Measurements from ENCODE around the gene USP49.

Gene USP49

DNA sequence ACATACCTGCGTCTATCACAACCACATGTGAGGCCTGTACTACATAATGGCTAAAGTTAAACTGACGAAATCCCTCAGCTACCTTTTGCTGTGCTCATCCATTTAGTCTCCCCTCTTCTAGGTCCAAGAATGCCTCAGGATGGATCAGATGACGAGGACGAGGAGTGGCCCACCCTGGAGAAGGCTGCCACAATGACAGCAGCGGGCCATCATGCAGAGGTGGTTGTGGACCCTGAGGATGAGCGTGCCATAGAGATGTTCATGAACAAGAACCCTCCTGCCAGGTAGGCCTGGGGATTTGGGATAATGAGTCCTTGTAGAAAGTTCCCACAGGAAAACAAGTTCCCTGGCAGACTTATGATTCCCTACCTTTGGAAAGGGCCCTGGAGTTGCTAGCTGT is 32.1 kb upstream of the USP49 start:
- no peak for DNase-seq

DNA sequence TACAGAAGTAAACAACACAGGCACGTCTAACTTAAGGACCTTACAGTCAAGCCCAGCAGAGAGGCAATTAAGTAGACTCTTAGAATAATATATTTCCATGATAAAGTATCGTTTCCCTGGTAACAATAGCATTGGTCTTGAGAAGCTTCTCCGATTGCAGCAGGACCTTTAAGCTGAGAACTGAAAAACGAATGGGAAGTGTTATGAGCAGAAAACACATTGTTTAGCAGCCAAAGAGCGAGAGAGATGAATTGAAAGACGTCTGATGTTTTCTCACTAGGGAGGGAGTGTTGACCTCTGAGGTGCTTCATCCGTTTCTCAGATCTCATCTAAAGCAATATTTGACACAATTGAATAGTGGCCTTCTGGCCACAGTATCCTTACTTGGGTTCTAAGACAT is 27.0 kb upstream of the USP49 start:
- no peak for DNase-seq

DNA sequence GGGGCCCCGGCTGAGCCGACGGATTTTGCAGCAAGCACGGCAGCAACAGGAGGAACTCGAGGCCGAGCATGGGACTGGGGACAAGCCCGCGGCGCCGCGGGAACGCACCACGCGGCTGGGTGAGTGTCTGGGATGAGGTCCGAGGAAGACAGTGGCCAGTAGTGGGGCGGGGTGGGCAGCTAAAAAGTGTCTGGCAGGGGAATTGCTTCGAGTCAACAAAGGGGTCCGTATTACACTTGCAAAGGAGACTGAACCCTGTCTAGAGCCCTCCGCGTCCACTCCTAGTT is 26.5 kb upstream of the USP49 start:
- DNase-seq: peak; percentile 36

DNA sequence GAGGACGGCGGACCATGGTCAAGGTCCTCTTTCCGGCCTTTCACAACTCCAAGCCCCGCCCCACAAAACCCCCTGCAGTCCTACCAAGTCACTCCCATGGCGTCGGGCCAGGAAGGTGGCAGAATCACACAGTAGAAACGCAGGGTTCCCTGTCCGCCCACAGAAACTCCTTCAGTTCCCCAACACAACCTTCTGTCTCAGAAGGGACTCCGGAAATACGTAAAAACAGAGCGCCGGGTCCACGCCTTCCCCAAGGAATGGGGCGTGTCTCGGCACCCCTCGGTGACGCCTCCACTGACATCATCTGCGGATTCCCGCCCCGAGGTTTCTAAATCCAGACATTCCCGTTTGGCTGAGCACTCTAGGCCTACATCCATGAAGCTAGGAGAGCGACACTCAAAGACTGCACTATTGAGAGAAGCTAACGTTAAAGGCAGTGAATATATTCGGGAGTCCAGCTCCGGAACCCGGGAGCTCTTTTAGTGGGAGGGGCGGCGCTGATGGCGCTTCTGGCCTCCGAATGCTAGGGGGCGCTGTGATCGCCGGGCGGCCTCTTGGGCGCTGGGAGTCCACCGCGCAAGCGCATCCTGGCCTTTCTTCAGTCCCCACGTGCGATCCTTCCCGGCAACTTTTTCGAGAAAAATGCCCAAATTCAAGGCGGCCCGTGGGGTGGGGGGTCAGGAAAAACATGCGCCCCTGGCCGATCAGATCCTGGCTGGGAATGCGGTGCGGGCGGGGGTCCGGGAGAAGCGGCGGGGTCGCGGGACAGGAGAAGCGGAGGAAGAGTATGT is 25.9 kb upstream of the USP49 start, which contains the start of the genes BYSL and MED20:
Gene BYSL, plus strand, starts transcription at position 579 of the 791 bp plus-strand sequence. Its CDS starts 64 bp downstream, at position 643.
Gene MED20, minus strand, starts transcription at position 219 of the 791 bp plus-strand sequence. Its CDS starts 121 bp downstream, at position 98.
- DNase-seq: peak; percentile 91

DNA sequence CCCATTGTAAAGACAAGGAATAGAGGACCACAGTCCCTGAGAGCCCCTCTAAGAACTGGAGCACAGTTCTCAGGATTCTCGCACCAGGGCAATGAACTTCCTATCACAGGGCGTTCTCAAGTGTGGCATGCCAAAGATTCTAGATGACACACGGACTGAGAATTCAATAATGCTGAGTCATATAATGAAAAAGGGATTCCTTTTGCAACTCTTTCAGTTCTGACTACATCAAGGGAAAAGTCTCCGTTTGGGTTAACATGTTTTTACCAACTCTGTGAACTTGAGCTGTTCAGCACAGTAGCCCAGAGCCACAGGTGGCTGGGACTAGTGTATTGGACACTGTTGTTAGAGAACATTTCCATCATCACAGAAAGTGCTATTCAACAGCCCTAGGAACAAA is 22.4 kb upstream of the USP49 start:
- DNase-seq: no peak

DNA sequence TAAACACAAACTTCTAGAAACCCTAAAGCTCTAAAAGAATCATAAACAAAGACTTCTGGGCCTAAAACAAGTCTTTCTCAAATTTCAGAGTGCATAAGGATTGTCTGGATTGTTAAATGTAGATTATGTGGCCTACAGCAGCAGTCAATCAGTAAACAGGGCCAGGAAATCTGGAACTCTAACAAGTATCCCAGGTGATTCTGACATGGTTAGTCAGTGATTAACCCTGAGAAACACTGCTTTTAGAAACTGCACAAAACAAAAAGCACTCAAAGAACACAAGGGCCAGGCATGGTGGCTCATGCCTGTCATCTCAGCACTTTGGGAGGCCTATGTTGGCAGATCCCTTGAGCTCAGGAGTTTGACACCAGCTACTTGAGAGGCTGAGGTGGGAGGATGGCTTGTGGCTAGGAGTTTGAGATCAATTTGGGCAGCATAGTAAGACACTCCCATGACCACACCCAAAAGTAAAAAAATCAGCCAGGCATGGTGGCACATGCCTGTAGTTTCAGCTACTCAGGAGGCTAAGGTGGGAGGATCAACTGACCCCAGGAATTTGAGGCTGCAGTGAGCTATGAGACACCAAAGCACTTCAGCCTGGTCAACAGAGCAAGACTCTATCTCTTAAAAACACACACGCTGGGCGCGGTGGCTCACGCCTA is 19.8 kb upstream of the USP49 start:
- DNase-seq: no peak

DNA sequence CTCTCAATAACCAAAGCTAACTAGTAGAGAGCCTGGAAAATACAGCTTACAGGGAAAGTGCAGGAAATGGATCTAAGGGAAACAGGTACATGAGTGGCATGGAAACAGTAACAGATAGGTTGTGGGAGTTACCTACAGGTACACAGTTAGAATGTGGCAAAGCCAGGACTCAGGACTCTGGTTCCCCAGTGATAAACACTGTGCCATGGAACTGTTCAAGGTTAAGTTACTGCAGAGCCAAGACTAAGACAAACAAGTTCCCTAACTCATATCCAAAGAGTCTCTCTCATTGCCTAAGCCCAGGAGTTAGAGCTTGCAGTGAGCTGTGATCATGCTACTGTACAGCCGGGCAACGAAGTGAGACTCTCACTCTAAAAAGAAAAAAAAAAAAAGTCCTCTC is 19.2 kb upstream of the USP49 start:
- DNase-seq: no peak

DNA sequence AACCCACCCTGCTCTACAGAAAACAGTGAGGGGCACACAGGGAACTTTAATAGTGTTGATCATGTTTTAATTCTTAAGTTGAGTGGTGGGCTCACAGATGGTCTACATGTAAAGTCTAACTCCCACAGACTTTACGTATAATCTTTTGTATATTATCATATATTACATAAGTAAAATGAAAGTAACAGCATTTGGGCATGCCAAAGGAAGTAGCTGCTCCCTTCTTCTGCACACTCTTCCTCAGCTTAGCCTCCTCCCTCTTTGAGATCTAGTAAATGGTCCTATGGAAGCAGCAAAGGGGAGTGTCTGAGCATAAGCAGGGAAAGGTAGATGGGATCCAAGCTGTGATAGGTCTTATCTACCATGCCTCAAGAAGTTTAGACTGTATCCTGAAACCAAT is 14.6 kb upstream of the USP49 start:
- no peak for DNase-seq

DNA sequence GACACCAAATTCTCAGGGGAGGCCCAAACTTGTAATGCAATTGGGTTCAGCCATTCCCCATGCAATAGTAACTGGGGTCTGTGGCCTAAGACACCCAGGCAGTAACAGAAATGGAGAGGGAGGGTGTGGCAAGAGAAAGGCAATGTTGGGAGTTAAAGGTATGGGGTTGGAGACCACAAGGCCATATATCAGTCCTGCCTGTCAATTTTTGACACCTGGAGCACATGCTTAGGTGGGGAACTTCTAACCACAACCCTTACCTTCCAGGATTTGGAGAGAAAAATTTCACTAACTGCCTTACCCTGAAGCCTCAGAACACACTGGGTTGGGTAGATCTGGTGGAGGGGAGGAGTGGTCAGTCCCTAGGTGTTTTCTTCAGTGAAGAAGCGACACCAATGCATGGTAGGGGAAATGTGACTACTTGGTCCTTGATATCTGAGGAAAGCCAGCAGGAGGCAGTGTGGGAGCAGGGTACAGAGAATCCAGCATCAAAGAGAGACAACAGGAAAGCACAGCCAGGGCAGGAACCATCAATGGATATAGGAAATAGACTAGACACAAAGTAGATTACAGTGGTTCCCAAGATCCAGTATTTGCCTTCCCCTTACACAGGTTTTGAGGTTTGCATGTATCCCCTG is 6.8 kb upstream of the USP49 start:
- DNase-seq: no peak

DNA sequence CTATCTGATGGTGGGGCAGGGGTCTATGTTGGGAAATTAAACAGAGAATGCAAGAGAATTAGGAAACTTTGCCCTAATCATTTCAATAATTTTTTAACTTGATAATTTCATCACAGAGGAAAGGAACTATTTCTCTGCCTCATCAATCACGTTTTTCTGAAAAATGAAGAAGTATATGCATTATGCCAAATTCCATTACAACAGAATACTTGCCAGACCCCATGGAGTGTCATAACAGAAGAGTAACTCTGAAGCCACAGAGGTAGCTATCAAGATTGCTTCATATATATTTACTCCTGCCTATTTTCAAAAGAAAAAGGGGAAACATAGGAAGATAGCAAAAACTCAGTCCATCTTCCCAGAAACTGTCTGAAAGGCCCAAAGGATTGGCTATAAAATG is 5.7 kb upstream of the USP49 start:
- DNase-seq: no peak

DNA sequence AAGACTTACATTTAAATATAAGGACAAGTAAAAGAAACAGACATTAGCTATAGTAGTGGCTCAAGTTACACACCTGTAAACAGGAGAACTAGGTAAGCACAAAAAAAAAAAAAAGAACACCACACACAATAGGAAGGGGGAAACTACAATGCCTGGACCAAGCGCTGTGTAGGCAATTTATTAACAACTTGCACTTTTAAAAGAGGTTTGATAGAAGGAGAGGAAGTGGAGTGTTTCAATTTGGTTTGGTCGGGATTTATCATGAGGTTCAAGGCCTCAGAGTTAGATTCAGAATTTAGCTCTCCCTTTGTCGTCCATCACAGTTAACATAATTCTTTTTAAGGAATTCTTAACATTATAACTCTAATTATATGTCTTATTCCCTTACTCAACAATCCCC is 1.1 kb upstream of the USP49 start:
- peak; percentile 21 for DNase-seq

DNA sequence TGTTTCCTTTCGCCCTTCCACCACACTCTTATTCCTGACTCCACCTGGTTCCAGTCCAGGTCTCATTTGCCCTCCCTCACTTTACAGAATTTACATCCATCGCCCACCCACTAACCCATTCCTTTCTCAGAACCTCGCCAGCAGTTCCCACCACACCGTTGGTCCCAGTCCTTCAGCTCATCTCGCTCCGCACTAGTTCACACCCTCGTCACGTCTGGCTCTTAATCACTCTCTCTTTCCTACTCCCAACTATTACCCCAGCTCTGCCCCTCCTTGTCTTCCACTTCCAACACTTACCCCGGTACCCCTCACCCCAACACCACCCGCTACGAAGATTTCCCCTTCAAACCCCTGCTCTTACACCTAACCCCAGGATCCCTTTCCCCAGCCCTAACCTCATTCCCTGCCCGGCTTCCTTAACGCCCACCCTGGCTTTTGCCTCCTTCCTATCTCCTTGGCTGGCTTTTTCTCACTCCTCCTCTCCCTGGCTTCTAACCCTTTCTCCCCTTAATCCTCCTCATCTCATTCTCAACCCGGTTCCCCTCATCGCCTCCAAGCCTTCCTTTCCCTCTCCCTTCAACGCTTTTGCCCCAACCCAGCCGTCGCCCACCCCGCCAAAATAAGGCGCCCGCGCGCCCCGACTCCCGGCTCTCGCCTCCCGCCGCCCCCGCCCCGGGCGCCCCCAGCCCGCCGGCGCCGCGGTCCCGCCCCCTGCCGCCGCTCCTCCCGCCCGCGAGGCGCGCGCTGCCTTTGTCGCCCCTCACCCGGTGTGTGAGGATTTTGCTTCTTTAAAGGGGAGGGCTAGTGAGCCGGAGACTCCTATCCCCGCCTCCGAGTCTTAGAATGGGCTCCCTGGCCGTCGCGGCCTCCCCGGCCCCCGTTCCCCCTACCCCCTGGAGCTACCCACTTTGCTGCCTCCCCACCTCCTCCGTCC is 542 bp downstream of the USP49 start:
- DNase-seq: peak; percentile 37

DNA sequence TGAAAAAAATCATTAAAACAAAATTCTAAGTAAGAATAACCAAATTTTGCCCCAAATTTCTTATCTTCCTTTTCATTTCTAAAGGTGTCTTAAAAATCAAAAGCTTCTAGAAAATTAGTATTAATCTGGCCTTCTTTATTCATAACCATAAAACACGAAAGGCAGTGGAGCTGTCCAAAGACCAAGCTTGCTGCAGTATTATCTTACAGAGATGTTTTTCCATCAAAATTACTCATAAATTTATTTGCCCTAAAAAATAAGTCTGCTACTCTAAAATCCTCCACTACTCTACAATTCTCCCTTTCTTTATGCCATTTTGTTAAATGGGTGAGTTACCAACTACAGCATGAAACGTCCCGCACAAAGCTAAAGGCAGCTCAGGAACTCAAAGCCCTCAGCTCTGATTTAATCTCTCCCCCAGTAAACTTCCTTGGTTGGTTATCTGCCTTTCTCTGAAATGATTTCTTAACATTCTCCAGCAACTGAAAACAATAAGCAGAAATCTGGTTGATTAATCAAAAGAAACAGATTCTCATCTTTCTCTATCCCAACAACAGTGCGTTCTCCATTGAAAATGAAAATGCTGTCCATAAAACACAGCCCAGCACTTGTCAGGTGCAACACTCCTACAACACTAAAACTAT is 2.1 kb downstream of the USP49 start:
- DNase-seq: no peak

DNA sequence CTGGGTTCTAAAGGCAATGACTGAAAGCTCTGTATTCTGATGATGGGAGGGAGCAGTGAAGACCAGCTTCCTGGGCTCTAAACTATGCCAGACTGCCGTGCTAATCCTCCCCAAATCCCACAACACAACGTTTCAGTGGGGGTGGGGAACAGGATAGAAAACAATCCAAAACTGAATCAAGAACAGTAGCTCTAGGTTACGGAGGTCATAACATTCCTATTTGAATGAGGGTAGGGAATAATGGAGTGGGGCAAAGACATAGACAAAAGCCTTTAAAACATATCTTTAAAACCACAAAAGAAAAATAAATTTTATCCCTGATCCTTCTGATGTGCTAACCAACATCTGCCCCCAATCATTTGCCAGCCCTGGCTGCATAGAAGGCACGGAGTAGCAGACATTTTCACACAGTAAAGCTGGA is 7.8 kb downstream of the USP49 start:
- no peak for DNase-seq

DNA sequence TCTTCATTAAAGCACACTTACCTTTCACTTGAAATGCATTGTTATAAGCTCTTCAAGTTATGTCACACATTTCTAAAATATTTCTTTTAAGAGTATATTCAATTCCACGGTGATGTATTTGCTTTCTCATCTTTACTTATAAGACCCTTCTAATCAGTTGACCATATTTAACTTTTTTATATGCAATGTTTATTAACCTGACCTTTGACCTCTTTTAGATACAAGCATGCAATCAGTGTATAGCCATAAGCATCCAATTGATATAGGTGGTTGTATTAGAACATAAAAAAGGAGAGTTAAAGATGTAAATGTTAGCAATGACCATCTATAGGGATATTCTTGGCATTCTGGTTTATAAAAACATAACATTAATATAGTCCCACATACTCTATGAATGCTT is 9.2 kb downstream of the USP49 start:
- no peak for DNase-seq

DNA sequence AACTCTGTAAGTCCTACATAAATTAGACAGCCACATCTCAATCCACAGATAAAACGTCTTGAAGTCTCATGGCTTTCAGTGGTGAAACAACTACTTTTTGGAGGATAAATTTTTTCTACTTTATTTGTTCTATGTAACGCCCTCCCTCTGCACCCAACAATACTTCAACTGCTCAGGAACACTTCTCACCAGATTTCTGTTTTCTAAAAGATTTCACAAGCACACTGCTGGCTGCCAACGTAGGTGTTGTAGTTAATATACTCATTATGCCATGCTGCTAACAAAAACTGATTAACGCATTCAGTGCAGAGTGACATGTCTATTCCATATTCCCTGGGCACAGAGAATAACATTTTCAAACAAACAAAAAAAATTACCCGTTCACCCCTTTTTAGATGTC is 10.2 kb downstream of the USP49 start:
- DNase-seq: no peak

DNA sequence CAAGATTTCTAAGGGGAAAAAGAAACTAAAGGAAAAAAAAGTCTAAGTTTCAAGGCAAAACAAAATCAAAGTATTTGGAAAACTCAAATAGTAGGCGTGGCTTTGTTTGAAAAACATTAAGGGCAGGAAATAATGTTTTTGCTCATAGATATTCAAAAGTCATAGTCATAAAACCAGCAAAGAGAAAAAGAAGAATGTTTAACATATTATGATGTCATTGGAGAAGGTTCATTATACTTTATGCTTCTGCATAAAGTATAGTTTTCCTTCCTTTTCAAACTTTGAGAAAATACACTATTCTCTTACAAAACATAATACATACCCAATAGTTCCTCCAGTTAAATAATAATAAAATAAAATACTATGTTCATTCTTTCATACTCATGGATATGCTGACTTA is 13.7 kb downstream of the USP49 start:
- no peak for DNase-seq

DNA sequence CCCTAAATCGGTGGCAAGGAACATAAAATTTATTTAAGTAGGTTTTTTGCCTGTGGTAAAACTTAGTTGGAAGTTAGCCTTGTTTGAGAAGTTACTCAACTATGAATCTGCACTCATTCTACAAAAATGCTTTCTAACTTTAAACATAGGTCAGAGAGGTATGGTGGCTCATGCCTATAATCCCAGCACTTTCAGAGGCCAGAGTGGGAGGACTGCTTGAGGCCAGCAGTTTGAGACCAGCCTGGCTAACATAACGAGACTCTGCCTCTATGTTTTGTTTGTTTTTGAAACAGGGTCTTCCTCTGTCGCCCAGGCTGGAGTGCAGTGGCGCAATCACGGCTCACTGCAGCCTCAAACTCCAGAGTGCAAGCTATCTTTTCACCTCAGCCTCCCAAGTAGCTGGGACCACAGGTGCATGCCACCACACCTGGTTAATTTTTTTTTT is 16.2 kb downstream of the USP49 start:
- no peak for DNase-seq

DNA sequence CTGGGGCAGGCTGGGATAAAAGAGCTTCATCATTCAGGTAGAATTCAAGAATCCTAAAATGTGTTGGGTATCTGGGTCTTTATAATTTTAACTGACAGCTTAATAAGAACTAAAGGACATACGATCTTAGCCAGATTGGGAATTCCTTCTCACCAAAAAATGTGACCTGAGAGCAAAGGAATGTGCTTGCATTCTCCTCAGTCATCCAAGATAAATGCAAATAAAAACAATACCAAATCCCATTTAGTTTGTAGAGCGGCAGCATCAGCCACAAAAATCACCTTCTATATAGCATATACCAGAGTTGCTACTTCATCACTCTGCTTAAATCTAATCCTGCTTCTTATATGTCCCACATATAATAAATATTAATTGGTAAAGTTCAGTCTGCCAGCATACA is 16.9 kb downstream of the USP49 start:
- DNase-seq: no peak

DNA sequence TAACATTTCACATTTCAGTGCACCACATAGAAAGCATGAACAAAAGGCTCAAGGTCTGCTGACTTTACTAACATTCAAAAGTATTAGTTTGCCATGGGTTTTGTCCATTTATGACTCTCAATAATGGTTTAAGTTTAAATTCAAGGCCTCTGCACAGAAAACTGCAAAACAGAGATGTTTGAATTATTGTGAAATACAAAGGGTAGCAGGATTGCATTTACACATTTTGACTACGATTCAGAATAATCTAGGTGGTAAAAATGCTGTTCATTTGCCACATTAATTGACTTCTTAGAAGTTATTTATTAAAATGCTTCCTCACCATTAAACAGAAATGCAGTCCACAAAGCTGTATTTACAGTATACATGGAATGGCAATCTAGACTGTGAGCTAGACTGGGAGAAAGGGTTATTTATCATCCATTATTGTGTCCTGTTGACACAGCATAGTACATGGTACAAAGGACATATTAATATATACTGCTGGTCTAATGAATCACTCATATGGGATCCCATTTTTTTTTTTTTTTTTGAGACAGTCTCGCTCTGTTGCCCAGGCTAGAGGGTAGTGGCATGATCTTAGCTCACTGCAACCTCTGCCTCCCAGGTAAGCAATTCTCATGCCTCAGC is 18.0 kb downstream of the USP49 start:
- DNase-seq: no peak

DNA sequence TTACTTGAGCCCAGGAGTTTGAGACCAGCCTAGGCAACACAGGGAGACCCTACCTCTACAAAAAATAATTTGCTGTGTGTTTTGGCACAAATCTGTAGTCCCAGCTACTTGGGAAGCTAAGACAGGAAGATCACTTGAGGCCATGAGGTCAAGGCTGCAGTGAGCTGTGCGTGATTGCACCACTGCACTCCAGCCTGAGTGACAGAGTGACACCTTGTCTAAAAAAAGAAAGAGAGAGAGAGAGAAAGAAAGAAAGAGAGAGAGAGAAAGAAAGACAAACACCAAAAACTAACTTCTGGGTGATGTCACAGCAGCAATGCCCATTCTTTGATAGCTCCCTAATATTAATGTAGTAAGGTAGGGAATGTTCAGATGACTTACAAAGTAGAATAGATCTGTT is 20.4 kb downstream of the USP49 start:
- DNase-seq: no peak

DNA sequence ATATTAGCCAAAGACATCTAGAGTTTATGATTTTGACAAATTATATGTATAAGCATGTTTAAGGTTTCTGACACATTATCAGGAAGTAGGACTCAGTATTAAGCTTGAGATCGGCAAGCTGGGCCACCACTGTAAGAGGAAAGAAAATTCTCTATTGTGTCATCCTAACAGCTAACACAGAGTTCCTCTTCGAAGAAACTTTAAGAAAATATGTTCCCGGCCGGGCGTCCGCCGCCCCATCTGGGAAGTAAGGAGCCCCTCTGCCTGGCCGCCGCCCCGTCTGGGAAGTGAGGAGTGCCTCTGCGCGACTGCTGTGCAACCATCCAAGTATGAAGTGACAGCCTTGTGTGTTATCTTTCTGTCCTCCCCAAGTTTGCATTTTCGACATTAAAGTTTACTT is 23.0 kb downstream of the USP49 start:
- no peak for DNase-seq

Data from NCI-H2171 treated with DMSO at 0.1 percent for 48 hours (cell line).